ENCODE results near the gene C19orf44.
"Not testable (repeated sequence)": the region's sequence is repeated elsewhere in the genome, so short reads cannot be mapped to it uniquely, and the experiment has no call there.

C19orf44 gene

DNA sequence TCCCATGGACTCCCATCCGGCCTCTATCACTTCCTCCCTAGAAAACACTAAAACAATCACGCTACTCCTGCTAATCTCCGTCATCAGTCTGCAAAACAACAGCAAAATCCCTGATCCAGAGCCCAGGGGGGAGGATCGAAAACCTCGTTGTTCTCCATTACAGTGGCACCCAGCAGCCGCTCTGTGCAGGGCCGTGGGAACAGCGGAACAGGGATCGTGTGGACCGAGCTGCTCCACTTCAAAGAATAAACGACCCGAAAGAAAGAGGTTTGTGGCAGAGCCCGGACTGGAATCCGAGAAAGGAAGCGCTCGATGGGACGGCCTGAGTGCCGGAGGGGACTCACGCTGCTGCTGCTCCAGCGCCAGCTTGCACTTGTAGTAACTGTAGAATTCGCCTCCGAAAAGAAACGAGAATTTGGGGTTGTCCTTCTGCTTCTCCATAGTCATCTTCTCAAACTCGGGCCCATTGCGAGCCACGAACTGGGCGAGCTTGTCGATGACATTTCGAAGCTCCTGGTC, 45.4 kb downstream of the C19orf44 start:
- DNase-seq, result no peak

- DNase-seq, result peak; percentile 95
Observed at GRCh38 chr19:16542045-16542909, 46.1 kb downstream of the C19orf44 start, which contains the start of gene CHERP. Gene CHERP (minus strand): TSS chr19:16542437. CDS start chr19:16542378, 59 bp downstream.

DNA sequence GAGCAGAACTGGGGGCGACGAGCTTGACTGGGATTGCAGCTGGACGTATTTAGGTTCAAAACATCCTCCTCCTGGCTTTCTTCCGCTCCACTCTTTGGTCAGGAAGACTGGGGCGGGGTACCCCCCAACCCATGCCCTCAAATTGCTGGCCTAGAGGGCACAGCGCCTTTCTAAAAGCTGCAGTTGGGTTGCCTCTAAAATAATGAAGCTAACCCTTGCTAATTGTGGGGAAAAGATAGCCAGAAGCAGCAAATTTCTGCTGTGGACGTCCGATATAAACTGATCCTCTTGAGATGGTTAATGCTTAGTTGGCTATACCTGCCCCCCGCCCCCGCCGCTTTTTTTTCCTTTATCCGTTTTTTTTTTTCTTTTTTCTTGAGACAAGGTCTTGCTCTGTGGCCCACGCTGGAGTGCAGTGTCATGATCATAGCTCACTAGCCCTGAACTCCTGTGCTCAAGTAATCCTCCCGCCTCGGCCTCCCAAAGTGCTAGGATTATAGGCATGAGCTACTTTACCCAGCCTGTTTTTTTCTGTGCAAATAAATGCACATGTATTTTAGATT, 46.8 kb downstream of the C19orf44 start:
- DNase-seq, result no peak

DNA sequence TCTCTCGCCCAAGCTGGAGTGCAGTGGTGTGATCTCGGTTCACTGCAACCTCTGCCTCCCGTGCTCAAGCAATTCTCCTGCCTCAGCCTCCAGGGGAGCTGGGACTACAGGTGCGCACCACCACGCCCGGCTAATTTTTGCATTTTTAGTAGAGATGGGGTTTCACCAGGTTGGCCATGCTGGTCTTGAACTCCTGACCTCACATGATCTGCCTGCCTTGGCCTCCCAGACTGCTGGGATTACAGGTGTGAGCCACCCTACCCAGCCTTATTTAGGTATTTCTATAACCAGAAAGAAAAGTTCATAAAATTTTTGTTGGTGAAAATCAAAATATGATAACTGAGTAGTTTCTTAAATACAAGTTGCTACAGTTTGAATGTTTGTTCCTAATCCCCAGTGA, 47.5 kb downstream of the C19orf44 start:
- DNase-seq, result not testable (repeated sequence)

DNA sequence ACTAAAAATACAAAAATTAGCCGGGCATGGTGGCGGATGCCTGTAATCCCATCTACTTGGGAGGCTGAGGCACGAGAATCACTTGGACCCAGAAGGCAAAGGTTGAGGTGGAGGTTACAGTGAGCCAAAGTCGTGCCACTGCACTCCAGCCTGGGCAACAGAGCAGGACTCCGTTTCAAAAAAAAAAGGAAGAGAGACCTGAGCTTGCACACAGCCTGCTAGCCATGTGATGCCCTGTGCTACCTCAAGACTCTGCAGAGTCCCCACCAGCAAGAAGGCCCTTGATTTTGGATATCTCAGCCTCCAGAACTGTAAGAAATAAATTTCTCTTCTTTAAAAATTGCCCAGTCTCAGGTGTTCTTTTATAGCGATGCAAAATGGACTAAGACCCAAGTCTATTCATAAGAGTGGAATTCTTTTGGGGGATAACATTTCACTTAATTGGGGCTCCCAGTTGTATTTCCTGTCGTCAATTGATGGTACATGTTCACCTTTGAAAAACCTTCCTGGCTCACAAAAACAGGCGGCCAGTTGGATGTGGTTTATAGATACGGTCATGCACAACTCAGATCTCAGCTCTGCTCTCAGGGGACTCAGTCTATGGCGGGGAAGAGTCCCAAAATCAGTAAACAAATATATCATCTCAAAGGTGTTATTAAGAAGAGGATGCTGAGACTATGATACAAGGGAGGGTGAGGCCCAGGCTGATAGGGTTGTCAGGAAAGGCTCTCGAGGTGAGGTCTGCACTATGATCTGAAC, 48.5 kb downstream of the C19orf44 start:
- DNase-seq, result no peak

DNA sequence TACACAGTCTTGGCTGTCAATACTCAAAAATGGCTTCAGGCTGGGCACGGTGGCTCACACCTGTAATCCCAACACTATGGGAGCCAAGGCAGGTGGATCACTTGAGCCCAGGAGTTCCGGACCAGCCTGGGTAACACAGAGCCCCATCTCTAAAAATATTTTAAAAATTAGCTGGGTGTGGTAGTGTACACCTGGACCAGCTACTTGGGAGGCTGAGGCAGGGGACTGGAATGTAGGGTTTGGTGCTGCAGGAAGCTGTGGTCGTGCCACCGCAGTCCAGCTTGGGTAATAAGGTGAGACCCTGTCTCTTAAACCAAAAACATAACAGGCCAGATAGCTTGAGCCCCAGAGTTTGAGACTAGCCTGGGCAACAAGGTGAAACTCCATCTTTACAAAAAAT, 52.8 kb downstream of the C19orf44 start:
- DNase-seq, result no peak

GRCh38 chr19:16551902-16552301, 55.7 kb downstream of the C19orf44 start:
- DNase-seq, result not testable (repeated sequence)

DNA sequence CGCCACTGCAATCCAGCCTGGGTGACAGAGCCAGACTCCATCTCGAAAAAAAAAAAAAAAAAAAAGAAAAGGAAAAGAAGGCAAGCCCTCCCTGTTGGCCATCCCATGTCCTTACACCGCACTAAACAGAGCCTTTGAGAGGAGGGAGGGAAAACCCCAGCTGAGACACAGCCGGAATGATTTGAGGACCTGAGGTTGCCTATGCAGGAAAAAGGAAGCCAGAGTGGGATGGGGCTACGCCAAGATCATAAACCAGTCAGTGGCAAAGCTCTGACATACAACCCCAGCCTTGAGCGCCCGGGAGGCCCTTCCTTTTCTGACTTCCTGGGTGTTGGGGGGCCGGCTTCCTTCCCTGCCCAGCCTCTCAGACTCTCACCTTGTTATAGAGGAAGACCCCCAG, 58.6 kb downstream of the C19orf44 start:
- DNase-seq, result no peak

DNA sequence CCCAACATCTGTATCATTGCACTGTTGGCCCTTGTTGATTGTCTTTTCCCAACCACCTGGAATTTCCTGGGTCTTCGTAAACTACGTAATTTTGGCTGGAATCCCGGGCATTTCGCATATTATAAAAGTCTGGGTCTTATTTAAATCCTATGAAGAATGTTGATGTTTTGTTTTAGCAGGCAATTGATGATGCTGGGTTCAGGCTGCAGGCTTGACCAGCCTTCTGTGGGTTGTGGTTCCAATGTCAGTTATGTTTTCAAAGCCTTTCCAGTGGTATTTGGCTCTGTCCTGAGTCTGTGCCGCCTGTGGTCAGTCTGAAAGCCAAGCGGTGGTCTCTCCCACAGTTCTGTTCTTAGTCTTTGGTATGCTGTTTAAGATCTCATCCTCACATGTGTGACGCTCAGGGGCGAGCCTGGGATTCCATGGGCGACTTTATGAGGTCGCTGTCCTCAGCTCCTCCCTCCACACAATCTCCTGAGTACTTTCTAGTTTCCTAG, 63.6 kb downstream of the C19orf44 start:
- DNase-seq, result no peak

DNA sequence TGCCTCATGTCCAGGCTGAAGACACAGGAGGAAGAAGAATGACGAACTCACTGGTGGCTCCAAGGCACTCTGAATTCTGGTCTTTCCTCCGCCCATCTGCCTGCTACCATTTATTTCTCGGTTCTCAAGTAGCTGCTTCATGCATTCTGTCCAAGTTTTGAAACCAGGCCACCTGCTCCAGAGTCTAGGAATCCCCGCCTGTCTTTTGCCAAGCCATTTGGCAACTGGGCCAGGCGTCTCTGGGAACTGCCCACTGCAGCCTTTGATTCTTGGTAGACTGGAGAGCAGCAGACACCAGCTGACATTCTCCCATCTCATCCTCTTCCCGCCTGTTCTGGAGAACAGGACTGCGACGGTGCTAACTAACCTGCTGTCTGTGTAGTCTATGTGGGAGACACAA, 65.2 kb downstream of the C19orf44 start:
- no peak for DNase-seq

DNA sequence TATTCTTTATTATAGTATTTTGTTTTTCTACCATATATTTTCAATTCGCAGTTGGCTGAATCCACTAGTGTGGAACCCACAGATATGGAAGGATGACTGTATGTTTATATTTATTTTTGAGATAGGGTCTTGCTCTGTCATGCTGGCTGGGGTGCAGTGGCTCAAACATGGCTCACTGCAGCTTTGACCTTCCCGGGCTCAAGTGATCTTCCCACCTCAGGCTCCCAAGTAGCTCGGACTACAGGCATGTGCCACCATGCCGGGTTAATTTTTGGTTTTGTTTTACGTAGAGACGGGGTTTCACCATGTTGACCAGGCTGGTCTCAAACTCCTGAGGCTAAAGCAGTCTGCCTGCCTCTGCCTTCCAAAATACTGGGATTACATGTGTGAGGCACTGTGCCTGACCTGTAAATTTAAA, 66.4 kb downstream of the C19orf44 start:
- DNase-seq, result no peak

DNA sequence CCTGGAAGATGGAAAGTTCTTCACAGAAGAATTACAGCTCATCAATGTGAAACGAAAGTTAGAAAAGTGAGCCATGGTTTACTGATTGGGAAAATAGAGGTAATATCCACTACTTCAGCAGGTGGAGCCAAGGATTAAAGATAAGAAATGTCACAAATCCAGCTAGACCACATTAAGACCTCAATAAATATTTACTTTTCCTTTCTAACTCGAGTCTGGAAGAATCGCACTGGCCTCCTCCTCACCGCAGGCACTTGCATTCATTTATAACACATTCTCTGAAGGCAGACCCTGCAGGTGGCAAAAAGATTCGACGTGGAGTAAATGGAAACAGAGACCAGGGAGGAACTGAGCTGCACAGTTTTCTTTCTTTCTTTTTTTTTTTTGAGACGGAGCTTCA, 68.6 kb downstream of the C19orf44 start:
- DNase-seq, result no peak

DNA sequence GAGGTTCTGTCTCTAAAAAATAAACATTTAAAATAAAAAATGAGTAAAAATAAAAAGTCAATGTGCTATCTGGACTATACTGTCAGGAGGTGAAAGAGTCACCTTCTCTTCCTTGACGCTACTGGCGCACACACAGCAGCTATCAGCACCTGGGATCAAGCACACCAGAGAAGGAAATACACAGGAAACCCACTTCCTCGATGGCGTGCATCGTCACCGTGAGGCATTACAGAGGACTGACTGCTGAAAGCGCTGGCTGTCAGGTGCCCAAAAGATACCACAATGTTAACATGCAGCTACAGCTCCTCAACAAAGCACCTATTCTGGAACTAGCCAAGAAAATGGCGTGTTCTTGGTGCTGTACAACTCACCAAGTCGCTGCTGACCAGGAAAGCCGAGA, 70.0 kb downstream of the C19orf44 start:
- no peak for DNase-seq

DNA sequence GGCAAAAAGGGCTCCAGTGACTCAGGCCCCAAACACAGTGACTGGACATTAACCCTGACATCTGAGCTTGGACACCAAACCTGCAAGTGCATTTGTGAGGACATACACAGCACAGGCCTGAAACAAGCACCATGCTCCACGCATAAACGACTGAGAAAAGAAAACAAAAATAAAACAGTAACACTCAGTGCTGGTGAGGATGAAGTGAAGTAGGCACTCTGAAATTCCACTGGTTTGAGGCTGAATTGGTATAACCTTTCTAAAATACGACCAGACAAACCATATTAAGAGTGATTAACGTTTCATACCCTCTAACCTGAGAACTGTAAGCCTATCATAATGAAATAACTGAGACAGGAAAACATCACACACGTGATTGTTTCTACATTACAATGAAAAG, 70.5 kb downstream of the C19orf44 start:
- no peak for DNase-seq

DNA sequence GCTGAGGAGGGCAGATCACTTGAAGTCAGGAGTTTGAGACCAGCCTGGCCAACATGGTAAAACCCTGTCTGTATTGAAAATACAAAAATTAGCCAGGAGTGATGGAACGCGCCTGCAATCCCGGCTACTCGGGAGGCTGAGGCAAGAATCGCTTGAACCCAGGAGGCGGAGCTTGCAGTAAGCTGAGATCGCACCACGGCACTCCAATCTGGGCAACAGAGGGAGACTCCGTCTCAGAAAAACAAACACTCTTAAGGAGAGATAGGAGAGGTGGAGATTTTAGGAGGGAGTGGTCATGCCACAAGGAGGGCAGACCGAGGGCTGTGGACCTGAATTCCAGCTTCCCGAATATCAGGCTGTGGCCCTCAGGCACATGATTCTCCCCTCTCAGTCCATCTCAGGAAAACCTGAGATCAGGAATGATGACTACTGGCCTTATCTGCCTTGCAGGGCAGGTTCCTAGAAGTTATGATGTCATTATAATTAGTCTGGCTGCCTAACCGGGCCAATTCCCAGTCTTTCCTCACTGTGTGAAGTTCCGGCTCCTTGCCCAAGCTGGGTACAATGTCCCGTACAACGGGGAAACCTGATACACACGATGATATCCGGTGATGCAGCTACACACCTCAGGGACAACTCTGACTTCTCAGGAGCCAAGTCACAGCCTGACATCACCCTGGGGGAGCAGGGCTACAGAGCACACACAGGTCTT, 73.6 kb downstream of the C19orf44 start:
- peak; percentile 60 for DNase-seq
